GM12878 (cell line): ENCODE results near the gene TMEM214. TPM values are rescaled to one million over a fixed set of nuclear protein-coding genes. Genes with fewer than 3 reads are reported as not detected.

Experiments used
- ATAC-seq: fragments of 200-7000 bp; cut with Tn5 transposase; 3 replicates; pipeline ENCODE4 v1.9.1; 2020; ENCODE audit warnings: mild to moderate bottlenecking, moderate library complexity
- BruUV-seq: library from RNA; stranded (reverse); fragments of 400-500 nt; replicated peaks from 2 replicates; lab custom pipeline; 2021; lab: Mats Ljungman, UMichigan
- CTCF ChIA-PET: fragments of 300-600 bp; sonication (Branson Sonifier 250); formaldehyde crosslinking; extraction: SDS; loops from one replicate; lab custom pipeline; 2021; ENCODE audit warnings: inconsistent platforms; lab: Yijun Ruan, JAX
- POLR2A ChIA-PET: fragments of 350-600 bp; formaldehyde crosslinking; extraction: SDS; loops from one replicate; lab custom pipeline; 2021; ENCODE audit warnings: inconsistent platforms; lab: Charles Lee
- RAD21 ChIA-PET: fragments of 300-600 bp; sonication (Branson Sonifier 250); formaldehyde crosslinking; loops from one replicate; lab custom pipeline; 2023; ENCODE audit warnings: antibody characterized with exemption; ENCODE audit not compliant: unreplicated experiment; lab: Charles Lee
- SMC1A ChIA-PET: fragments of 300-600 bp; sonication (Branson Sonifier 250); formaldehyde crosslinking; loops from one replicate; lab custom pipeline; 2023; ENCODE audit not compliant: unreplicated experiment, uncharacterized antibody; lab: Charles Lee
- DNase-seq: peaks from one replicate; pipeline ENCODE4 v3.0.0-alpha.2; 2011; ENCODE audit warnings: low read depth, low spot score
- FAIRE-seq: peaks from 3 replicates; lab custom pipeline; 2011; peaks lifted over from hg19 to GRCh38; lab: Jason Lieb, UNC
- H2AFZ ChIP-seq: 2 replicates; pipeline ENCODE4 v1.6.0; 2011; ENCODE audit warnings: low read depth, low read length, control low read depth; ENCODE audit not compliant: control insufficient read depth
- H3K27ac ChIP-seq: 2 replicates; pipeline ENCODE4 v1.5.1; 2011; ENCODE audit warnings: control low read depth; ENCODE audit not compliant: control insufficient read depth, insufficient read depth
- H3K27me3 ChIP-seq, 2 experiments: replicated peaks in 1 of 2; 2 replicates each; pipeline versions ENCODE4 v1.6.0 to v1.6.1; 2011; ENCODE audit warnings: low read length in 1 of 2; ENCODE audit not compliant: control insufficient read depth in 2 of 2, insufficient read depth in 2 of 2
- H3K36me3 ChIP-seq, 2 experiments: 2 replicates each; pipeline ENCODE4 v1.5.1; 2011; ENCODE audit warnings: low read length in 1 of 2; ENCODE audit not compliant: control insufficient read depth in 2 of 2, insufficient read depth in 2 of 2
- H3K4me1 ChIP-seq: 2 replicates; pipeline ENCODE4 v1.6.1; 2011; ENCODE audit warnings: mild to moderate bottlenecking, low read length, moderate library complexity, mixed read lengths; ENCODE audit not compliant: control insufficient read depth, insufficient read depth
- H3K4me2 ChIP-seq: 2 replicates; pipeline ENCODE4 v1.6.0; 2011; ENCODE audit warnings: control low read depth; ENCODE audit not compliant: control insufficient read depth, insufficient read depth
- H3K4me3 ChIP-seq: fragments of 200-600 bp; sonication (generic); 2 replicates; pipeline ENCODE4 v1.5.1; 2016
- H3K79me2 ChIP-seq: 2 replicates; pipeline ENCODE4 v1.6.0; 2011; ENCODE audit warnings: low read length; ENCODE audit not compliant: control insufficient read depth, insufficient read depth
- H3K9ac ChIP-seq: 2 replicates; pipeline ENCODE4 v1.8.0; 2011; ENCODE audit warnings: low read length, control low read depth, mixed read lengths; ENCODE audit not compliant: control insufficient read depth, insufficient read depth
- H3K9me3 ChIP-seq: replicated peaks from 3 replicates; pipeline ENCODE4 v1.5.1; 2011; ENCODE audit warnings: mild to moderate bottlenecking, low read length; ENCODE audit not compliant: control insufficient read depth, insufficient read depth
- H4K20me1 ChIP-seq: 2 replicates; pipeline ENCODE4 v1.6.0; 2011; ENCODE audit not compliant: control insufficient read depth, insufficient read depth
- BCL11A ChIP-seq: IDR thresholded peaks from 2 replicates; pipeline ENCODE4 v1.6.1; 2011; ENCODE audit warnings: low read depth, low read length
- BRCA1 ChIP-seq: IDR thresholded peaks from 2 replicates; pipeline ENCODE4 v1.6.1; 2011; ENCODE audit warnings: low read depth, low read length, improper control_type of control experiment
- E4F1 ChIP-seq: fragments of 450-650 bp; IDR thresholded peaks from 2 replicates; pipeline ENCODE4 v1.6.1; 2018; ENCODE audit warnings: borderline replicate concordance, mild to moderate bottlenecking; ENCODE audit not compliant: partially characterized antibody
- EGR1 ChIP-seq, 2 experiments: IDR thresholded peaks; 1 replicate in 1 of 2; 2 replicates in 1 of 2; pipeline ENCODE4 v1.6.1; 2011 to 2012; ENCODE audit warnings: low read depth in 2 of 2, low read length in 2 of 2, borderline replicate concordance in 1 of 2, mild to moderate bottlenecking in 1 of 2, moderate library complexity in 1 of 2
- ESRRA ChIP-seq: IDR thresholded peaks from 2 replicates; pipeline ENCODE4 v1.6.1; 2012; ENCODE audit warnings: mild to moderate bottlenecking, low read length, improper control_type of control experiment
- FOS ChIP-seq: IDR thresholded peaks from 3 replicates; pipeline ENCODE4 v1.6.1; 2011; ENCODE audit warnings: borderline replicate concordance; ENCODE audit not compliant: insufficient read length; ENCODE audit errors: extremely low read depth
- GATAD2B ChIP-seq: fragments of 450-650 bp; conservative IDR thresholded peaks from 2 replicates; pipeline ENCODE4 v1.6.1; 2017; ENCODE audit warnings: low read depth, mild to moderate bottlenecking, moderate library complexity
- HDAC6 ChIP-seq: fragments of 200-600 bp; sonication (generic); IDR thresholded peaks from one replicate; pipeline ENCODE4 v1.8.0; 2017; ENCODE audit warnings: antibody characterized with exemption; ENCODE audit not compliant: unreplicated experiment
- JUND ChIP-seq: IDR thresholded peaks from 2 replicates; pipeline ENCODE4 v1.6.1; 2012; ENCODE audit warnings: low read depth, mild to moderate bottlenecking, low read length, improper control_type of control experiment, moderate library complexity
- LARP7 ChIP-seq: fragments of 450-650 bp; IDR thresholded peaks from 2 replicates; pipeline ENCODE4 v1.6.1; 2017; ENCODE audit warnings: mild to moderate bottlenecking
- NBN ChIP-seq: fragments of 450-650 bp; IDR thresholded peaks from 2 replicates; pipeline ENCODE4 v1.6.1; 2016
- NFIC ChIP-seq: IDR thresholded peaks from 2 replicates; pipeline ENCODE4 v1.6.1; 2012; ENCODE audit warnings: low read depth, mild to moderate bottlenecking, inconsistent platforms, low read length, moderate library complexity
- NFYA ChIP-seq: IDR thresholded peaks from 2 replicates; pipeline ENCODE4 v1.6.1; 2011; ENCODE audit warnings: low read depth, mild to moderate bottlenecking, low read length, improper control_type of control experiment, borderline replicate concordance
- NFYB ChIP-seq: IDR thresholded peaks from 2 replicates; pipeline ENCODE4 v1.6.1; 2011; ENCODE audit warnings: low read depth, mild to moderate bottlenecking, low read length, improper control_type of control experiment, moderate library complexity; ENCODE audit not compliant: insufficient read depth
- NRF1 ChIP-seq: conservative IDR thresholded peaks from 2 replicates; pipeline ENCODE4 v1.6.1; 2011; ENCODE audit warnings: mild to moderate bottlenecking, low read depth, low read length, improper control_type of control experiment
- POLR2AphosphoS5 ChIP-seq: IDR thresholded peaks from 2 replicates; pipeline ENCODE4 v1.6.1; 2011; ENCODE audit warnings: mild to moderate bottlenecking, low read length, inconsistent platforms
- STAT3 ChIP-seq: IDR thresholded peaks from 2 replicates; pipeline ENCODE4 v1.6.1; 2011; ENCODE audit warnings: low read depth, low read length, improper control_type of control experiment
- YBX1 ChIP-seq: fragments of 450-650 bp; IDR thresholded peaks from 2 replicates; pipeline ENCODE4 v1.6.1; 2016; ENCODE audit warnings: antibody characterized with exemption
- ZNF207 ChIP-seq: fragments of 450-650 bp; IDR thresholded peaks from 2 replicates; pipeline ENCODE4 v1.6.1; 2014; ENCODE audit warnings: antibody characterized with exemption, mild to moderate bottlenecking, borderline replicate concordance
- WGBS: methylation state at CpG from one replicate; pipeline ENCODE4 v1.1.6; 2016; ENCODE audit warnings: low lambda C conversion rate; ENCODE audit not compliant: insufficient replicate concordance, insufficient coverage; ENCODE audit errors: missing lambda C conversion rate; 5-methylcytosine and 5-hydroxymethylcytosine counted together
- in situ Hi-C: fragments of 300-500 bp; cut with MboI; formaldehyde crosslinking; loops from 9 replicates; pipeline ENCODE4 v1.14.3; 2018; ENCODE audit warnings: mixed read lengths
- intact Hi-C: fragments of 100-400 bp; cut with micrococcal nuclease; formaldehyde crosslinking; loops from one replicate; pipeline ENCODE4 v1.14.2; 2022; ENCODE audit not compliant: unreplicated experiment
- polyA plus RNA-seq, 11 experiments: library from polyadenylated mRNA; depleted of rRNA in 4 of 11; unstranded in 6 of 11; stranded (reverse) in 5 of 11; fragments of >200 nt; fragmentation: Nextera tagmentation in 4 of 11; fragmentation: Illumina TruSeq in 1 of 11; extraction: Ambion mirVana in 4 of 11; extraction: Trizol in 1 of 11; gene quantifications; 1 replicate in 1 of 11; 2 replicates in 10 of 11; pipeline versions ENCODE4 v1.2.1 to v1.2.3, GENCODE V29; 2011 to 2016; ENCODE audit warnings: inconsistent platforms in 2 of 11, missing spikeins in 2 of 11, low read depth in 1 of 11
- total RNA-seq, 4 experiments: library from RNA; depleted of rRNA in 3 of 4; stranded (reverse); fragments of >200 nt in 3 of 4; fragmentation: Illumina TruSeq in 1 of 4; extraction: Trizol in 1 of 4; gene quantifications; 2 replicates each; pipeline versions ENCODE4 v1.2.1 to v1.2.3, GENCODE V29; 2013 to 2021

Gene TMEM214
- total and polyA plus RNA-seq, 10 of the 15 experiments (the other 5 are each of a cell fraction or from before 2014, with no cell fraction given) = 10.4 to 79.2 (median 45.0) TPM

GRCh38 chr2:27000228-27000627 is 32.5 kb upstream of the TMEM214 start:
- no peak for FAIRE-seq
- H3K36me3 ChIP-seq = no peaks in the 10 kb centered on the region
- POLR2A ChIA-PET = no interaction called here
- RAD21 ChIA-PET = no interaction called here
- SMC1A ChIA-PET = no interaction called here
- no peaks in the 10 kb centered on the region for H3K79me2 ChIP-seq
- BruUV-seq = no TSS peak
- H3K27me3 ChIP-seq = no peaks in the 10 kb centered on the region; a peak in 2 of 4 replicates
- intact Hi-C loops (no loop called here), in situ Hi-C loops (no loop called here)
- CTCF ChIA-PET = no interaction called here
- H3K4me1 ChIP-seq = peaks cover 4% of the 10 kb centered on the region; the same call in 1 of the 2 replicates
- no peak for ATAC-seq
- no peaks in the 10 kb centered on the region for H3K9me3 ChIP-seq
- H2AFZ ChIP-seq = no peak overlapping the region
- H3K27ac ChIP-seq = no peak overlapping the region
- no peak overlapping the region for H3K9ac ChIP-seq
- DNase-seq = no peak
- 52% methylated on average over 4 of the region's 4 CpGs for WGBS
- H3K4me2 ChIP-seq = no peak overlapping the region
- no peaks in the 10 kb centered on the region for H4K20me1 ChIP-seq
- no peak overlapping the region for H3K4me3 ChIP-seq
- TF ChIP-seq NBN = no peak
- TF ChIP-seq JUND = no peak
- no peak for TF ChIP-seq FOS
- no peak for TF ChIP-seq ZNF207
- no peak for TF ChIP-seq ESRRA
- no peak for TF ChIP-seq STAT3
- TF ChIP-seq BRCA1 = no peak
- no peak for TF ChIP-seq NFIC

- ChIA-PET RAD21 (no interaction called here), SMC1A (no interaction called here), CTCF (no interaction called here), POLR2A (no interaction called here)
- Histone ChIP-seq H3K4me3 (no peak overlapping the region), H3K4me2 (no peak overlapping the region), H3K4me1 (peaks cover 4% of the 10 kb centered on the region; the same call in 1 of the 2 replicates), H4K20me1 (no peaks in the 10 kb centered on the region), H3K36me3 (no peaks in the 10 kb centered on the region), H2AFZ (no peak overlapping the region), H3K9me3 (no peaks in the 10 kb centered on the region), H3K27ac (no peak overlapping the region), H3K79me2 (no peaks in the 10 kb centered on the region), H3K9ac (no peak overlapping the region), H3K27me3 (no peaks in the 10 kb centered on the region; a peak in 2 of 4 replicates)
- intact Hi-C loops = no loop called here
- FAIRE-seq (no peak), DNase-seq (no peak), ATAC-seq (no peak)
- 74% methylated on average over 2 of the region's 2 CpGs for WGBS
- in situ Hi-C loops = no loop called here
- no TSS peak for BruUV-seq
- TF ChIP-seq BCL11A = no peak
- no peak for TF ChIP-seq NFYA
- no peak for TF ChIP-seq YBX1
- no peak for TF ChIP-seq HDAC6
- no peak for TF ChIP-seq NFYB
- no peak for TF ChIP-seq EGR1 (IDR thresholded peaks at IDR 0.05; ENCODE audit: borderline replicate concordance in 1 of 2, low read depth in 2 of 2, low read length in 2 of 2)
- TF ChIP-seq LARP7 = no peak
- TF ChIP-seq E4F1 = no peak
- no peak for TF ChIP-seq POLR2AphosphoS5
- TF ChIP-seq GATAD2B = no peak
- TF ChIP-seq NRF1 = no peak
- TF ChIP-seq STAT3 = no peak
These were observed 31.8 kb upstream of the TMEM214 start for GRCh38 chr2:27000995-27001394.
